Activated T-cell treated with anti-CD3 and anti-CD28 coated beads, Interleukin-2, amount 50 U/mL, for 1 hour (primary cell): ENCODE results near the gene TAPT1.
"Not testable (repeated sequence)": the region's sequence is repeated elsewhere in the genome, so short reads cannot be mapped to it uniquely, and the experiment has no call there.

Source experiments
- DNase-seq: peaks from one replicate; pipeline ENCODE4 v3.0.0-alpha.2; 2020

The TAPT1 gene

DNA sequence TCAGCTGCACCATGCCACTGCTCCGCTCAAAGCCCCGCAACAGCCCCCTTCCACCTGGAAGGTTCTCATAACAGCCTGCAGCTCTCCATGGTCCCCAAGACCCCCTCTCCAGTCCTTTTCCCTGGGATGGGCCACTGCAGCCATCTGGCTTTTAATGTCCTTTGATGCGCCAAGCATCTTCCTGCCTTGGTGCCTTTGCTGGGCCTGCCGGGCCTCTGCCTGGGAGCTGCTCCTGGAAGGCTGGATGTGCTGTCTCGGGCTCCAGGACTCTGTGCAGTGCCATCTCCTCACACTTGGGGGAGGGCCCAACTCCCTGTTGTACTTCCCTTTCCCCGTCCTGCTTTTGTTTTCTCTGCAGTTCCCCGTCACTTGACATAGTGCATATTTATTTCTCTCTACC, 60.3 kb downstream of the TAPT1 start:
- DNase-seq: no peak

- no peak for DNase-seq
Observed at GRCh38 chr4:16162891-16163290, 63.4 kb downstream of the TAPT1 start.

GRCh38 chr4:16161851-16162408, 64.3 kb downstream of the TAPT1 start:
- DNase-seq: no peak

- DNase-seq: no peak
Observed at GRCh38 chr4:16160457-16160856, 65.8 kb downstream of the TAPT1 start.

DNA sequence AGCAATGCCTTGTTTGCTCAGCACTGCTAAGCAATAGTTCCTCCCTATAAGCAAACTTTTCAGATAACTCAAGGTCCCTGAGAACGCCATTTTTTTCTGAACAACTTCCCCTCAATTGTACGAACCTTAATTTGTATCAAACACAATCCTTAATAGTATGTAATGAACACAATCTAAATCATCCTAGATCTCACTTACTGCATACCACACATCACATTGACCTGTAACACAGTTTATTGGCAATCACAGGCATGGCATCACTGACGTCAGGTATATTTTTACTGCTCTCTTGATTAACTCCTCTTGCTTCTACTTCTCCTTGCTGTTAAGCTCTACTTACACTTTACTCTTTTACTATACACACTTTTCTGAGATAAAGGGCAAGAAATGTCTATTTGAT, 67.0 kb downstream of the TAPT1 start:
- DNase-seq: no peak

DNA sequence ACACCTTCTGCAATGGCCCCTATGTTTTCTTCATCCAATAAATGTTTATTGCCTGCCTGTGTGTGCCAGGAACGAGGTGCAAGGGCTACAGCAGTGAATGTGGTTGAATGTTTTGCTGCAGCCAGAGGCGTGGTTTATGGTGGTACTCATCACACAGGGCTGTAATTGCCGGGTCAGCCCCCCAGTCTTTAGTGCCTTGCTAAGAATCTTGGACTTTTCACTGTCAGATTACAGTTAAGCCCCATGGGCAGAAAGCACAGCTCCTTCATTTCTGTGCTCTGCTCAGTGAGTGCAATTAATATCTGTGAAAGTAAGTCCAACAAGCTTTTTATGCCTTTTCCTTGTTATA, 67.8 kb downstream of the TAPT1 start:
- no peak for DNase-seq

GRCh38 chr4:16157609-16158503, 68.4 kb downstream of the TAPT1 start:
- no peak for DNase-seq

GRCh38 chr4:16155528-16156169, 70.6 kb downstream of the TAPT1 start:
- DNase-seq: no peak

- no peak for DNase-seq
Observed at GRCh38 chr4:16154451-16154850, 71.8 kb downstream of the TAPT1 start.

GRCh38 chr4:16150716-16151115, 75.6 kb downstream of the TAPT1 start:
- no peak for DNase-seq

DNA sequence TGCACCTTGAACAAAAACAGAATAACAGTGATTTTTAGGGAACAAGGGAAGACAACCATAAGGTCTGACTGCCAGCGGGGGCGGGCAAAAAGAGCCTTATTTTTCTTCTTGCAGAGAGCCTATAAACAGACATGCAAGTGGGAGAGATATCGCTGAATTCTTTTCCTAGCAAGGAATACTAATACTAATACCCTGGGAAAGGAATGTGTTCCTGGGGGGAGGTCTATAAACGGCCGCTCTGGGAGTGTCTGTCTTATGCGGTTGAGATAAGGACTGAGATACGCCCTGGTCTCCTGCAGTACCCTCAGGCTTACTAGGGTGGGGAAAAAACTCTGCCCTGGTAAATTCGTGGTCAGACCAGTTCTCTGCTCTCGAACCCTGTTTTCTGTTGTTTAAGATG, 81.4 kb downstream of the TAPT1 start:
- not testable (repeated sequence) for DNase-seq

GRCh38 chr4:16142598-16143310, 83.5 kb downstream of the TAPT1 start:
- DNase-seq: no peak

DNA sequence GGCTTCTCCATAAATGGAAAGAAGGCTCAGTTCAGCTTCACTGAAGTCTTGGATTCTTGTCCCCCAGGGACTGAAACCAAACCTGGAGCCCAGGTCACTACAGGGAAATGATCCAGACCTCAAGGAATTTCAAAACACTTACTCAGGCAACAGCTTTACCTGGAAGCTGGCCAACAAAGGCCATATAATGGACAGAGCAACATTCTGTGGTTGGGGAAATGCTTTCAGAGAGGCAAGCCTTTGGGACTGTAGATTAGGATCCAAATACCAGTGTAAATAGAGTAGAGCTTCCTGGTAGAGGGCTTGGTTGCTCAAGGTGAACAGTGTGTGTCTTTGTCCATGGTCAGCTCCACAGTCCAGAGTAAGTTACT, 85.4 kb downstream of the TAPT1 start:
- no peak for DNase-seq

DNA sequence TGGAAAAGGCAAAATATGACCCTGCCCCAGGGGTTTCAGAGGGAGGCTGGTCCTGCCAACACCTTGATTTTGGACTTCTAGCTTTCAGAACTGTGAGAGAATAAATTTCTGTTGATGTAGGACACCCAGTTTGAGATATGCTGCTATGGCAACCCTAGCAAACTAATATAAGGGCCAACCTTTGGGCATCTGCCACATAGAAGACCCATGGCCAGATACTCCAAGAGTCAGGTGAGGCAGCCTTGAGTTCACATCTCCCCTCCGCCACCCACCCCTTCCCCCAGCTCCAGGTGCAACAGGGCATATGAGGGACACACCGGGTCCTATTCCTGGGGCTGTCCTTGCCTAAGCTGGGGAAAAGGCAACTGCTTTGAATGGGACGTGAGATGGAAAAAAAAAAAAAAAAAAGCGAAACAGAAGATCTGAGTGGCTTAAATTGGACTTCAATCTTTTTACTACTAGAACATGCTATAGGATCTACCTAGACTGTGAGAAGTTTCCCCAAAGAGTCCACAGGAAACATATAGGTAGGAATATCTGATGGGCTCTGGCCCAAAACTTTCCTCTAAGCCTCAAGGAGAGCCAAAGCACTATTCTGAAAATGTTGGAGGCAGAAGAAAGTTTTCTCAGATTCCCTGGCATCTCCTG, 85.9 kb downstream of the TAPT1 start:
- no peak for DNase-seq

DNA sequence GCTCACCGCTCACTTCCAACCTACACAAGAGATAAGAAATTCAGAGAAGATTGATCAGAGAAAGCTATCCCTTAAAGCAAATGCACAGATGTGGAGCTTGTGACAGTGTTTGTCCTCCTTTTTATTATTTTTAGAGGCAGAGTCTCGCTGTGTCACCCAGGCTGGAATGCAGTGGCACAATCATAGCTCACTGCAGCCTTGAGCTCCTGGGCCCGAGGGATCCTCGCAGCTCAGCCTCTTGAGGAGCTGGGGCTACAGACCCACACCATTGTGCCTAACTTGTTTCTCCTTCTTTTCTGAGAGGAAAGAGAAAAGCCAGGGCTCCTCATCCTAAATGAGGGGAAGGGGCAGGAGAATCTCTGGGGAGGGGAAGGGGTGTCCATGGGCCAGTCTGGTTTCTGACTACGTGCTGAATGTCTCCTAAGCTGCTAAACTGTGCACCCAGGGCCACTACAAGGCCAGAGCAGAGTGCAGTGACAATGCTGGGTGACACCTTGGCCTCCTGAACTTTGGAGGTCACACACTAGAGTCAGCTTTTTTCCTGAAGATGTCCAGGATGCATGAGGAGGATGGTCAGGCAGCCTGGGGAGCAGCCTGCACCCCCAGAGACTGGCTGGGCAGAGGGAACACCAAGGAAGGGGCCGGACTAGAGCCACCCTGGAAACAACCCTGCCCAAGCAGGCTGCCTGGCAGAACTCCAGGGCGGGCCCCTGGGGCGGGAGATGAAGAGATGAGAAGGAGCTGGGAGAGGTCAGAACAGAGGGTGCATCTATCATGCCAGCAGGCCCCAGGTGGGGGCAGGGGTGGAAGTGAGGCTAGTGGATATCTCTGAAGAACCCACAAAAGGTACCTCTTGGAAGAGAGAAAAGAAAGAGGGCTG, 87.0 kb downstream of the TAPT1 start:
- no peak for DNase-seq

DNA sequence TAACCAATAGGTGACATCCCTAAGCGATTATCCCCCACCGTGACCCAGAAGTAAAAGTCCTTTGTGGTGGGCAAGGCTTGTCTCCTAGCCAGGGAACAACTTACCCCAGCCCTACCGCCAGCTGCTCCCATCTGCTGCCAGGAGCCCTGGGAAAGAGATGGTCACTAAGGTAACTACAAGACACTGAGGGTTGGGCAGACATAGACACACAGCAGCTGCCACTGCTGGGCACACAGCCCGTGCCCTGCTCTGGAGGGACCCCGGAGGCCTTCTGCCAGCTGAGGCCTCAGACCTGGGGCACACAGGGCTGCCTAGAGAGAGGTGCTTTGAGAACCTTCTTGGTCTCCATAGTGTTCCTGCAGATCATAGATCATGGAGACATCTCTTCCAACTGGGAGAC, 89.4 kb downstream of the TAPT1 start:
- no peak for DNase-seq

- DNase-seq: no peak
Observed at GRCh38 chr4:16136311-16136710, 90.0 kb downstream of the TAPT1 start.

GRCh38 chr4:16133406-16133805, 92.9 kb downstream of the TAPT1 start:
- no peak for DNase-seq

- no peak for DNase-seq
Observed at GRCh38 chr4:16131293-16131692, 95.0 kb downstream of the TAPT1 start.

DNA sequence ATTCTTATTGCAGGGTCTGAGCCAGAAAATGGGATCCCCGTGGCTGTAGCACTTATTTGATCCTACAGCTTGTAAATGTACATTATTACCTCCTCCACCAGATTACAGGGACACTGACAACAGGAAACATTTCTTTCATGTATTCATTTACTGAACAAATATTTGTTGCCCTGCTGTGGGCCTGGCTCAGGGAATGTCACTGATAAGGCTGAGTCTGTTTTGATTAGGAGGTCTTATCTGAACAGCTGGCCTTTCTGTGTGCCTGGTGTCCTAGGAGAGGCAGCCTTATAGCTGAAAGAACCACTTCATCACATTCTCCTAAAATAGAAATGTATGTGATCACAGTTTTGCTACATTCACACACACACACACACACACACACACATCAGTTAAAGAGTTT, 96.9 kb downstream of the TAPT1 start:
- no peak for DNase-seq

DNA sequence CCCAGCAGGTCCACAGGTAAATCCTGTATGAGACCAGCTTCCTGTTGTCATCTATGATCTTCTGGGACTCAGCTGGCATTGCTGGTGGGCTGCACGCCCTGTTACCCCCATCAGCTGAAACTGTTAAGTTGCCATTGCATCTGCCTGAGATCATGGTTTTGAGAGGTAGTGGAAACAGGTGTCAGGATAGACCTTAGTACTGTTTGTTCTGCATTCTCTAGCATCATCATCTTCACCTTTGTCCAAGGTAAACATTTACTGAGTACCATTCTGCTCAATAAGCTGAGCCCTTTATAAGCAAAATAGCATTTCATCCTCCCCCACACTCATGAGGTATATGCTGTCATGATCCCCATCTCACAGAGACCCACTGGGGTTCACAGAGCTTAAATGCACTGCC, 99.6 kb downstream of the TAPT1 start:
- no peak for DNase-seq
